ENCODE measurements around the gene ARPC4. TPM values are rescaled to one million over a fixed set of nuclear protein-coding genes. Genes with fewer than 3 reads are reported as not detected.

Gene ARPC4
- total RNA-seq, 1 donor from 2014 or later = 164 TPM

GRCh38 chr3:9780910-9781309, 12.0 kb upstream of the ARPC4 start:
- TF ChIP-seq CTCF (IDR thresholded peaks at IDR 0.05; ENCODE audit: partially characterized antibody, unreplicated experiment) = no peak
- H3K4me1 Mint-ChIP-seq (ENCODE audit: low read depth, unreplicated experiment) = peaks cover 4% of the 10 kb centered on the region
- H3K36me3 Mint-ChIP-seq (ENCODE audit: unreplicated experiment) = no peaks in the 10 kb centered on the region
- no peaks in the 10 kb centered on the region for H3K9me3 Mint-ChIP-seq (ENCODE audit: unreplicated experiment)
- no peak overlapping the region for H3K27ac Mint-ChIP-seq (ENCODE audit: unreplicated experiment)
- no peak for DNase-seq
- H3K4me3 Mint-ChIP-seq (ENCODE audit: unreplicated experiment) = no peak overlapping the region
- peaks cover 2% of the 10 kb centered on the region for H3K27me3 Mint-ChIP-seq (ENCODE audit: unreplicated experiment)

GRCh38 chr3:9781551-9781950, 11.3 kb upstream of the ARPC4 start:
- no peaks in the 10 kb centered on the region for H3K9me3 Mint-ChIP-seq (ENCODE audit: unreplicated experiment)
- TF ChIP-seq CTCF (IDR thresholded peaks at IDR 0.05; ENCODE audit: partially characterized antibody, unreplicated experiment) = no peak

GRCh38 chr3:9781978-9782603, 10.8 kb upstream of the ARPC4 start:
- Mint-ChIP-seq H3K4me3 (ENCODE audit: unreplicated experiment) (no peak overlapping the region), H3K9me3 (ENCODE audit: unreplicated experiment) (no peaks in the 10 kb centered on the region), H3K27me3 (ENCODE audit: unreplicated experiment) (no peaks in the 10 kb centered on the region), H3K4me1 (ENCODE audit: low read depth, unreplicated experiment) (peaks cover 6% of the 10 kb centered on the region), H3K36me3 (ENCODE audit: unreplicated experiment) (no peaks in the 10 kb centered on the region), H3K27ac (ENCODE audit: unreplicated experiment) (no peak overlapping the region)
- no peak for TF ChIP-seq CTCF (IDR thresholded peaks at IDR 0.05; ENCODE audit: partially characterized antibody, unreplicated experiment)
- DNase-seq = no peak

More at GRCh38 chr3:9781551-9781950, 11.3 kb upstream of the ARPC4 start:
- H3K27me3 Mint-ChIP-seq (ENCODE audit: unreplicated experiment) = peaks cover 1% of the 10 kb centered on the region
- peaks cover 6% of the 10 kb centered on the region for H3K4me1 Mint-ChIP-seq (ENCODE audit: low read depth, unreplicated experiment)
- no peak for DNase-seq
- H3K27ac Mint-ChIP-seq (ENCODE audit: unreplicated experiment) = no peak overlapping the region
- no peaks in the 10 kb centered on the region for H3K36me3 Mint-ChIP-seq (ENCODE audit: unreplicated experiment)
- no peak overlapping the region for H3K4me3 Mint-ChIP-seq (ENCODE audit: unreplicated experiment)

- Mint-ChIP-seq H3K4me3 (ENCODE audit: unreplicated experiment) (no peak overlapping the region), H3K27me3 (ENCODE audit: unreplicated experiment) (no peaks in the 10 kb centered on the region), H3K9me3 (ENCODE audit: unreplicated experiment) (no peaks in the 10 kb centered on the region), H3K36me3 (ENCODE audit: unreplicated experiment) (no peaks in the 10 kb centered on the region), H3K4me1 (ENCODE audit: low read depth, unreplicated experiment) (peaks cover 6% of the 10 kb centered on the region), H3K27ac (ENCODE audit: unreplicated experiment) (no peak overlapping the region)
- no peak for TF ChIP-seq CTCF (IDR thresholded peaks at IDR 0.05; ENCODE audit: partially characterized antibody, unreplicated experiment)
- no peak for DNase-seq
Observed at GRCh38 chr3:9782770-9783169, 10.1 kb upstream of the ARPC4 start.

GRCh38 chr3:9783954-9784353, 8.9 kb upstream of the ARPC4 start:
- no peaks in the 10 kb centered on the region for H3K36me3 Mint-ChIP-seq (ENCODE audit: unreplicated experiment)
- H3K4me3 Mint-ChIP-seq (ENCODE audit: unreplicated experiment) = no peak overlapping the region
- no peak overlapping the region for H3K27ac Mint-ChIP-seq (ENCODE audit: unreplicated experiment)
- H3K4me1 Mint-ChIP-seq (ENCODE audit: low read depth, unreplicated experiment) = peaks cover 4% of the 10 kb centered on the region
- TF ChIP-seq CTCF (IDR thresholded peaks at IDR 0.05; ENCODE audit: partially characterized antibody, unreplicated experiment) = no peak
- no peaks in the 10 kb centered on the region for H3K27me3 Mint-ChIP-seq (ENCODE audit: unreplicated experiment)
- no peaks in the 10 kb centered on the region for H3K9me3 Mint-ChIP-seq (ENCODE audit: unreplicated experiment)
- DNase-seq = no peak

All from glutamatergic neuron (in vitro differentiated cells).